Neural cell (in vitro differentiated cells): ENCODE measurements around the gene ARHGEF11. TPM values are rescaled to one million over a fixed set of nuclear protein-coding genes. Genes with fewer than 3 reads are reported as not detected.
"Not testable (repeated sequence)": the region's sequence is repeated elsewhere in the genome, so short reads cannot be mapped to it uniquely, and the experiment has no call there.

Experiments
- H2AFZ ChIP-seq: fragments of 200-600, 300-800 bp; sonication (generic), shearing (Covaris generic); 2 replicates; pipeline ENCODE4 v1.6.0; 2014; ENCODE audit warnings: low read depth, mild to moderate bottlenecking, antibody characterized with exemption, low read length, moderate library complexity
- H3F3A ChIP-seq: fragments of 200-600 bp; shearing (Covaris generic); 2 replicates; pipeline ENCODE4 v1.6.1; 2016; ENCODE audit warnings: mild to moderate bottlenecking, moderate library complexity, mixed read lengths, antibody characterized with exemption, low read length; ENCODE audit not compliant: insufficient read depth, poor library complexity, severe bottlenecking
- H3K27ac ChIP-seq: fragments of 200-600, 300-800 bp; sonication (generic), shearing (Covaris generic); 2 replicates; pipeline ENCODE4 v1.5.1; 2014; ENCODE audit warnings: mild to moderate bottlenecking, low read length, moderate library complexity
- H3K27me3 ChIP-seq: fragments of 300-800, 200-600 bp; sonication (generic), shearing (Covaris generic); 2 replicates; pipeline ENCODE4 v1.6.0; 2014; ENCODE audit warnings: mild to moderate bottlenecking, low read depth, low read length, moderate library complexity; ENCODE audit not compliant: insufficient read depth
- H3K36me3 ChIP-seq: fragments of 300-800, 200-600 bp; sonication (generic), shearing (Covaris generic); 2 replicates; pipeline ENCODE4 v1.5.1; 2014; ENCODE audit warnings: mild to moderate bottlenecking, antibody characterized with exemption, low read length, moderate library complexity; ENCODE audit not compliant: insufficient read depth
- H3K4me2 ChIP-seq: fragments of 300-800, 200-600 bp; sonication (generic), shearing (Covaris generic); 2 replicates; pipeline ENCODE4 v1.6.0; 2014; ENCODE audit warnings: mild to moderate bottlenecking, low read length
- H3K4me3 ChIP-seq: fragments of 300-800, 200-600 bp; sonication (generic), shearing (Covaris generic); 2 replicates; pipeline ENCODE4 v1.5.1; 2014; ENCODE audit warnings: mild to moderate bottlenecking, low read length, moderate library complexity
- H3K79me2 ChIP-seq: fragments of 200-600 bp; shearing (Covaris generic); replicated peaks from 2 replicates; pipeline ENCODE4 v1.6.0; 2014; ENCODE audit warnings: mild to moderate bottlenecking, low read length, moderate library complexity; ENCODE audit not compliant: insufficient read depth
- H3K9ac ChIP-seq: fragments of 300-800, 200-600 bp; sonication (generic), shearing (Covaris generic); 2 replicates; pipeline ENCODE4 v1.6.1; 2016; ENCODE audit warnings: mild to moderate bottlenecking, low read length, mixed read lengths
- H3K9me2 ChIP-seq: fragments of 200-600 bp; shearing (Covaris generic); 2 replicates; pipeline ENCODE4 v1.6.1; 2016; ENCODE audit warnings: mild to moderate bottlenecking, low read length, mixed read lengths; ENCODE audit not compliant: insufficient read depth
- H3K9me3 ChIP-seq: fragments of 200-600, 300-800 bp; sonication (generic), shearing (Covaris generic); 2 replicates; pipeline ENCODE4 v1.6.1; 2016; ENCODE audit warnings: mild to moderate bottlenecking, mixed run types, low read length, moderate library complexity, mixed read lengths
- H4K20me1 ChIP-seq: fragments of 200-600 bp; shearing (Covaris generic); 2 replicates; pipeline ENCODE4 v1.6.1; 2016; ENCODE audit warnings: mild to moderate bottlenecking, mixed run types; ENCODE audit not compliant: insufficient read depth
- EP300 ChIP-seq: fragments of 450-650 bp; conservative IDR thresholded peaks from 2 replicates; pipeline ENCODE4 v1.6.1; 2014; ENCODE audit warnings: antibody characterized with exemption, mild to moderate bottlenecking, moderate library complexity; ENCODE audit not compliant: poor library complexity, severe bottlenecking
- EZH2 ChIP-seq: fragments of 200-600, 300-800 bp; shearing (Covaris generic), sonication (generic); IDR thresholded peaks from 2 replicates; pipeline ENCODE4 v1.6.1; 2014; ENCODE audit warnings: antibody characterized with exemption, low read length, borderline replicate concordance, mild to moderate bottlenecking; ENCODE audit not compliant: insufficient read depth, poor library complexity, severe bottlenecking
- MXI1 ChIP-seq: fragments of 450-650 bp; conservative IDR thresholded peaks from 2 replicates; pipeline ENCODE4 v1.6.1; 2014; ENCODE audit warnings: antibody characterized with exemption, mild to moderate bottlenecking; ENCODE audit not compliant: poor library complexity, severe bottlenecking
- POLR2AphosphoS5 ChIP-seq: IDR thresholded peaks from 2 replicates; pipeline ENCODE4 v1.6.1; 2012
- RAD21 ChIP-seq: fragments of 450-650 bp; conservative IDR thresholded peaks from 2 replicates; pipeline ENCODE4 v1.6.1; 2014; ENCODE audit warnings: antibody characterized with exemption, mild to moderate bottlenecking, moderate library complexity
- SMC3 ChIP-seq: fragments of 450-650 bp; conservative IDR thresholded peaks from 2 replicates; pipeline ENCODE4 v1.6.1; 2014; ENCODE audit warnings: antibody characterized with exemption, mild to moderate bottlenecking, moderate library complexity; ENCODE audit not compliant: poor library complexity
- TAF1 ChIP-seq: IDR thresholded peaks from 2 replicates; pipeline ENCODE4 v1.6.1; 2012; ENCODE audit warnings: low read depth
- polyA plus RNA-seq: library from polyadenylated mRNA; depleted of rRNA; stranded (reverse); fragments of >200 nt; gene quantifications from 2 replicates; pipeline ENCODE4 v1.2.3, GENCODE V29; 2014
- TF ChIP-seq, protein P1 (sequence below): IDR thresholded peaks from 2 replicates; pipeline ENCODE4 v1.6.1; 2012; ENCODE audit warnings: borderline replicate concordance
- TF ChIP-seq, protein P2 (sequence below): fragments of 450-650 bp; IDR thresholded peaks from 2 replicates; pipeline ENCODE4 v1.5.1; 2014; ENCODE audit warnings: antibody characterized with exemption, mild to moderate bottlenecking, moderate library complexity; ENCODE audit not compliant: poor library complexity, severe bottlenecking

The ARHGEF11 gene
- polyA plus RNA-seq, 1 donor from 2014 or later, result 33.2 TPM

DNA sequence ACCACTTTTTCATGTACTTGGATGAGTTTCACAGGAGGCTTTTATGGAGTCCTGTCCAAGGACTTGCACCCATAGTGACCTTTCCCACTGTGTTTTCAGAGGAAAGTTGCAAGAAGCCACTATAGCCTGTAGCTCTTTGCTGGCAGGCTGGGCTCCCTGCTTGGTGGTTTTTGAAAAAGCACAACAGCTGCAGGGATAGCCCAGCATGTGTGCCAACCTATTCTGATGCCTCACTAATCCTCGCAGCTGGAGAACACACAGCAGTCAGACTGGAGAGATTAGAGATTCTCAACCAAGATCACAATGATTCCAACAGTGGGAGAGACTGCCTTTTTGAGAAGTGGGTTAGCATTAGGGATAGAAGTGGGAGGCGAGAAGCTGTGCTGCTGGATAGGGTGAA lies 24.1 kb upstream of the ARHGEF11 start:
- Histone ChIP-seq H3K4me2 (no peak overlapping the region), H3K27me3 (no peaks in the 10 kb centered on the region), H3K79me2 (no peaks in the 10 kb centered on the region), H3K27ac (no peak overlapping the region), H3K4me3 (no peak overlapping the region), H3K9me2 (no peaks in the 10 kb centered on the region), H3K9ac (no peak overlapping the region), H3K9me3 (no peaks in the 10 kb centered on the region), H3F3A (no peaks in the 10 kb centered on the region), H2AFZ (no peak overlapping the region), H4K20me1 (no peaks in the 10 kb centered on the region), H3K36me3 (no peaks in the 10 kb centered on the region)
- TF ChIP-seq SMC3 (no peak), TAF1 (no peak), RAD21 (no peak), POLR2AphosphoS5 (no peak), EZH2 (no peak), EP300 (no peak), MXI1 (no peak)
- TF ChIP-seq, protein P1, sequence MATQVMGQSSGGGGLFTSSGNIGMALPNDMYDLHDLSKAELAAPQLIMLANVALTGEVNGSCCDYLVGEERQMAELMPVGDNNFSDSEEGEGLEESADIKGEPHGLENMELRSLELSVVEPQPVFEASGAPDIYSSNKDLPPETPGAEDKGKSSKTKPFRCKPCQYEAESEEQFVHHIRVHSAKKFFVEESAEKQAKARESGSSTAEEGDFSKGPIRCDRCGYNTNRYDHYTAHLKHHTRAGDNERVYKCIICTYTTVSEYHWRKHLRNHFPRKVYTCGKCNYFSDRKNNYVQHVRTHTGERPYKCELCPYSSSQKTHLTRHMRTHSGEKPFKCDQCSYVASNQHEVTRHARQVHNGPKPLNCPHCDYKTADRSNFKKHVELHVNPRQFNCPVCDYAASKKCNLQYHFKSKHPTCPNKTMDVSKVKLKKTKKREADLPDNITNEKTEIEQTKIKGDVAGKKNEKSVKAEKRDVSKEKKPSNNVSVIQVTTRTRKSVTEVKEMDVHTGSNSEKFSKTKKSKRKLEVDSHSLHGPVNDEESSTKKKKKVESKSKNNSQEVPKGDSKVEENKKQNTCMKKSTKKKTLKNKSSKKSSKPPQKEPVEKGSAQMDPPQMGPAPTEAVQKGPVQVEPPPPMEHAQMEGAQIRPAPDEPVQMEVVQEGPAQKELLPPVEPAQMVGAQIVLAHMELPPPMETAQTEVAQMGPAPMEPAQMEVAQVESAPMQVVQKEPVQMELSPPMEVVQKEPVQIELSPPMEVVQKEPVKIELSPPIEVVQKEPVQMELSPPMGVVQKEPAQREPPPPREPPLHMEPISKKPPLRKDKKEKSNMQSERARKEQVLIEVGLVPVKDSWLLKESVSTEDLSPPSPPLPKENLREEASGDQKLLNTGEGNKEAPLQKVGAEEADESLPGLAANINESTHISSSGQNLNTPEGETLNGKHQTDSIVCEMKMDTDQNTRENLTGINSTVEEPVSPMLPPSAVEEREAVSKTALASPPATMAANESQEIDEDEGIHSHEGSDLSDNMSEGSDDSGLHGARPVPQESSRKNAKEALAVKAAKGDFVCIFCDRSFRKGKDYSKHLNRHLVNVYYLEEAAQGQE, result no peak
- TF ChIP-seq, protein P2, sequence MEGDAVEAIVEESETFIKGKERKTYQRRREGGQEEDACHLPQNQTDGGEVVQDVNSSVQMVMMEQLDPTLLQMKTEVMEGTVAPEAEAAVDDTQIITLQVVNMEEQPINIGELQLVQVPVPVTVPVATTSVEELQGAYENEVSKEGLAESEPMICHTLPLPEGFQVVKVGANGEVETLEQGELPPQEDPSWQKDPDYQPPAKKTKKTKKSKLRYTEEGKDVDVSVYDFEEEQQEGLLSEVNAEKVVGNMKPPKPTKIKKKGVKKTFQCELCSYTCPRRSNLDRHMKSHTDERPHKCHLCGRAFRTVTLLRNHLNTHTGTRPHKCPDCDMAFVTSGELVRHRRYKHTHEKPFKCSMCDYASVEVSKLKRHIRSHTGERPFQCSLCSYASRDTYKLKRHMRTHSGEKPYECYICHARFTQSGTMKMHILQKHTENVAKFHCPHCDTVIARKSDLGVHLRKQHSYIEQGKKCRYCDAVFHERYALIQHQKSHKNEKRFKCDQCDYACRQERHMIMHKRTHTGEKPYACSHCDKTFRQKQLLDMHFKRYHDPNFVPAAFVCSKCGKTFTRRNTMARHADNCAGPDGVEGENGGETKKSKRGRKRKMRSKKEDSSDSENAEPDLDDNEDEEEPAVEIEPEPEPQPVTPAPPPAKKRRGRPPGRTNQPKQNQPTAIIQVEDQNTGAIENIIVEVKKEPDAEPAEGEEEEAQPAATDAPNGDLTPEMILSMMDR, result no peak

DNA sequence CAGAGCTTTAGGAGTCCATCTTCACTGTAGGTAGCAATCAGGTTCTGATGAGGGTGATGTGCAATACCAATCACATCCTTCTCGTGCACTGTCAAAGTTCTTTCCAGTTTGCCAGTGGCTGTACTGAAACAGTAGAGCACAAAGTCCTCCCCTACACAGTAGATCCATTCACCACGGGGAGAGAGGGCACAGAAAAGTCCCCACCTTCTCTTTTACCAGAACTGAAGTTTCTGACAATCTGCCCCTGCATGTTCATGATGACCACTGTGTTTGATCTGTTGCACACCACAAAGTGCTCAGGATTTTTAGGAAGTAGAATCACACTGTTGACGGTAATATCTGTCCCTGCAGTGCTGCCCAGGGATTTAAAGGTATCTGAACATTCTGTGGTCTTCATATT lies 13.7 kb upstream of the ARHGEF11 start:
- H3K9me2 ChIP-seq, H3K27me3 ChIP-seq, H3K36me3 ChIP-seq, H2AFZ ChIP-seq, H3K79me2 ChIP-seq, H3K4me3 ChIP-seq, H3F3A ChIP-seq, H3K4me2 ChIP-seq, H3K9ac ChIP-seq, H3K27ac ChIP-seq, H3K9me3 ChIP-seq, H4K20me1 ChIP-seq: not testable (repeated sequence)

DNA sequence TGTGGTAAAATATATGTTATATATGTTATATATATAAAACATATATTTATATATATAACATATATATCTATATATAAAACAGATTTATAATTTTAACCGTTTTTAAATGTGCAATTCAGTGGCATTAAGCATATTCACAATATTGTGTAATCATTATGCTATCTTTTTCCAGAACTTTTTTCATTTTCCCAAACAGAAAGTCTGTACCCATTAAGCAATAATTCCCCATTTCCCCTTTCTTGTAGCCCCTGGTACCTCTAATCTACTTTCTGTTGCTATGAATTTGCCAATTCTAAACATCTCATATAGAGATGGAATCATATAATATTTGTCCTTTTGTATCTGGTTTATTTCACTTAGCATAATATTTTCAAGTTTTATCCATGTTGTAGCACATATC lies 10.7 kb upstream of the ARHGEF11 start:
- H3K9me2 ChIP-seq, result no peaks in the 10 kb centered on the region
- no peaks in the 10 kb centered on the region for H3F3A ChIP-seq
- no peak overlapping the region for H2AFZ ChIP-seq
- no peak overlapping the region for H3K9ac ChIP-seq
- H3K4me2 ChIP-seq, result no peak overlapping the region
- H3K27ac ChIP-seq, result no peak overlapping the region
- no peaks in the 10 kb centered on the region for H3K79me2 ChIP-seq
- TF ChIP-seq MXI1 (no peak), RAD21 (no peak), TAF1 (no peak), SMC3 (no peak), EZH2 (no peak), POLR2AphosphoS5 (no peak), EP300 (no peak)
- TF ChIP-seq, protein P2, result no peak
- TF ChIP-seq, protein P1, result no peak
- H3K27me3 ChIP-seq, result no peaks in the 10 kb centered on the region
- no peaks in the 10 kb centered on the region for H4K20me1 ChIP-seq
- no peak overlapping the region for H3K4me3 ChIP-seq
- H3K9me3 ChIP-seq, result peaks cover 2% of the 10 kb centered on the region
- H3K36me3 ChIP-seq, result no peaks in the 10 kb centered on the region
